Measurements from ENCODE around the gene TJP1.

TJP1 gene

DNA sequence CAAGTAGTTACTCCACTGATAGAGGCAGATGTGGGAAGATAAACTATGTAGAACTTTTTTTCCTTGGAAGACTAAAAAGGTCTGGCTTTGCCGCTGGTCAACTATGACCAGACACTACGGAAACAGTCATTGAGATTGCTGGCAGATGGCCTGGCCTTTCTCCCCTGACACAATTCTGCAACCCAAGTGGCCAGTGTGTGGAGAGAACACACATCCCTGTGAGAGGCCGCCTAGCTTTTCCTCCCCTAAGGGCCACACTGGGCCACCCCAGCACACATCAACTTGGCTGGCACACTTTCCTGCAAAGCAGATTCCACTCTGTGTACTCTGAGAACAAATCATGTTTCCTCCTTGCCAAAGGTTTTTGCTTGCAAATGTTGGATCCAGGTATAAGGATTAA is 10.4 kb upstream of the TJP1 start:
- TF ChIP-seq FOXP2 (optimal IDR thresholded peaks at IDR 0.05; ENCODE audit: borderline replicate concordance, extremely low read depth, extremely low read length, insufficient read depth): no peak
- TF ChIP-seq, protein P1, sequence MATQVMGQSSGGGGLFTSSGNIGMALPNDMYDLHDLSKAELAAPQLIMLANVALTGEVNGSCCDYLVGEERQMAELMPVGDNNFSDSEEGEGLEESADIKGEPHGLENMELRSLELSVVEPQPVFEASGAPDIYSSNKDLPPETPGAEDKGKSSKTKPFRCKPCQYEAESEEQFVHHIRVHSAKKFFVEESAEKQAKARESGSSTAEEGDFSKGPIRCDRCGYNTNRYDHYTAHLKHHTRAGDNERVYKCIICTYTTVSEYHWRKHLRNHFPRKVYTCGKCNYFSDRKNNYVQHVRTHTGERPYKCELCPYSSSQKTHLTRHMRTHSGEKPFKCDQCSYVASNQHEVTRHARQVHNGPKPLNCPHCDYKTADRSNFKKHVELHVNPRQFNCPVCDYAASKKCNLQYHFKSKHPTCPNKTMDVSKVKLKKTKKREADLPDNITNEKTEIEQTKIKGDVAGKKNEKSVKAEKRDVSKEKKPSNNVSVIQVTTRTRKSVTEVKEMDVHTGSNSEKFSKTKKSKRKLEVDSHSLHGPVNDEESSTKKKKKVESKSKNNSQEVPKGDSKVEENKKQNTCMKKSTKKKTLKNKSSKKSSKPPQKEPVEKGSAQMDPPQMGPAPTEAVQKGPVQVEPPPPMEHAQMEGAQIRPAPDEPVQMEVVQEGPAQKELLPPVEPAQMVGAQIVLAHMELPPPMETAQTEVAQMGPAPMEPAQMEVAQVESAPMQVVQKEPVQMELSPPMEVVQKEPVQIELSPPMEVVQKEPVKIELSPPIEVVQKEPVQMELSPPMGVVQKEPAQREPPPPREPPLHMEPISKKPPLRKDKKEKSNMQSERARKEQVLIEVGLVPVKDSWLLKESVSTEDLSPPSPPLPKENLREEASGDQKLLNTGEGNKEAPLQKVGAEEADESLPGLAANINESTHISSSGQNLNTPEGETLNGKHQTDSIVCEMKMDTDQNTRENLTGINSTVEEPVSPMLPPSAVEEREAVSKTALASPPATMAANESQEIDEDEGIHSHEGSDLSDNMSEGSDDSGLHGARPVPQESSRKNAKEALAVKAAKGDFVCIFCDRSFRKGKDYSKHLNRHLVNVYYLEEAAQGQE (IDR thresholded peaks at IDR 0.05; ENCODE audit: insufficient read depth in 1 of 2, low read depth in 2 of 2, low read length in 2 of 2): no peak
- no peak for TF ChIP-seq POLR2AphosphoS5 (IDR thresholded peaks at IDR 0.05; ENCODE audit: low read depth, low read length)
- no peak for TF ChIP-seq TAF1 (IDR thresholded peaks at IDR 0.05; ENCODE audit: borderline replicate concordance, insufficient read depth, low read length)
- no peak for TF ChIP-seq SIN3A (IDR thresholded peaks at IDR 0.05; ENCODE audit: borderline replicate concordance, insufficient read depth, low read length)

DNA sequence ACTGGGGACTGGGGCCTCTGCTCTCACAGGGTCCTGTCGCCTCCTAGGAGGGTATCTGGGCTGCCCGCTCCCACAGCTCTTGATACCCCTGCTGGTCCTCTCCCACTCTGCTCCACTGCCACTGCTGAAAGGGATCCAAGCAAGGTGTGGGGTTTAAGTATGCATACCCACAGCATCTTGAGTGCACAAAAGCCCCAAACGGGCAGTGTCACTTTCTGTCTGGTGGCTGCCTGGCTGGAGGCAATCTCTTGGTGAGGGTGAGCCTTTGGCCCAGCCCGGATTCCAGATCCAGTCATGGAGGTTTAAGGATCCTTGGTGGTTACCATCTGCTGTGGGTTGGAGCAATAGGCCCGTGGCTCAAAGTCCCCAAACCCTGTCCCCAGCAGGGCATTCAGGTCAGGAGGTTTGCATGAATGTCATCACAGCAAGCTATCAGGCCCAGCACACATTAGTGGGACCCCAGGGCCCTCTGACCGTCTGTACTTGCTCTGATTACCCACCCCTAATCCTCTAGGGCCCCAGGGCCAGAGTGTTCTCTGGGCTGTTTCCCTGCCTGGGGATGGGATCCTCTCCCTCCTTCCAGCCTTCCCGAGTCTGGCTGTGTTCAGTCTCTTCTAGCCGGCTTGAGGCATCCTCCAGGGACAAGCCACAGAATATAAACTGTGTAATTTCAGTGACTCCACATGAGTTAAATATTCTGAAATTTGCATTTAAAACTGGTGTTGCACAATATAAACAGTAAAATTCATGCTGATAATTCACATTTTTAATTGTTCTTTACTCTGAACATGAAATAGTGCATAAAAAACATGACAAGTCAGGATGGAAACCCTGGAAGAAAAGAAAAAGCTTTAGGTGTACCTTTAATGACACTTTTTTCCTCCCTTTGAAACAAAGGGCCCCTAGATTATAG is 4.9 kb upstream of the TJP1 start:
- TF ChIP-seq FOXP2 (optimal IDR thresholded peaks at IDR 0.05; ENCODE audit: borderline replicate concordance, extremely low read depth, extremely low read length, insufficient read depth): no peak
- no peak for TF ChIP-seq TAF1 (IDR thresholded peaks at IDR 0.05; ENCODE audit: borderline replicate concordance, insufficient read depth, low read length)
- TF ChIP-seq POLR2AphosphoS5 (IDR thresholded peaks at IDR 0.05; ENCODE audit: low read depth, low read length): no peak

GRCh38 chr15:29825227-29825626 is 3.0 kb upstream of the TJP1 start:
- TF ChIP-seq FOXP2 (optimal IDR thresholded peaks at IDR 0.05; ENCODE audit: borderline replicate concordance, extremely low read depth, extremely low read length, insufficient read depth) (no peak), SIN3A (IDR thresholded peaks at IDR 0.05; ENCODE audit: borderline replicate concordance, insufficient read depth, low read length) (no peak), TAF1 (IDR thresholded peaks at IDR 0.05; ENCODE audit: borderline replicate concordance, insufficient read depth, low read length) (no peak), POLR2AphosphoS5 (IDR thresholded peaks at IDR 0.05; ENCODE audit: low read depth, low read length) (no peak)
- TF ChIP-seq, protein P1 (IDR thresholded peaks at IDR 0.05; ENCODE audit: insufficient read depth in 1 of 2, low read depth in 2 of 2, low read length in 2 of 2): no peak

DNA sequence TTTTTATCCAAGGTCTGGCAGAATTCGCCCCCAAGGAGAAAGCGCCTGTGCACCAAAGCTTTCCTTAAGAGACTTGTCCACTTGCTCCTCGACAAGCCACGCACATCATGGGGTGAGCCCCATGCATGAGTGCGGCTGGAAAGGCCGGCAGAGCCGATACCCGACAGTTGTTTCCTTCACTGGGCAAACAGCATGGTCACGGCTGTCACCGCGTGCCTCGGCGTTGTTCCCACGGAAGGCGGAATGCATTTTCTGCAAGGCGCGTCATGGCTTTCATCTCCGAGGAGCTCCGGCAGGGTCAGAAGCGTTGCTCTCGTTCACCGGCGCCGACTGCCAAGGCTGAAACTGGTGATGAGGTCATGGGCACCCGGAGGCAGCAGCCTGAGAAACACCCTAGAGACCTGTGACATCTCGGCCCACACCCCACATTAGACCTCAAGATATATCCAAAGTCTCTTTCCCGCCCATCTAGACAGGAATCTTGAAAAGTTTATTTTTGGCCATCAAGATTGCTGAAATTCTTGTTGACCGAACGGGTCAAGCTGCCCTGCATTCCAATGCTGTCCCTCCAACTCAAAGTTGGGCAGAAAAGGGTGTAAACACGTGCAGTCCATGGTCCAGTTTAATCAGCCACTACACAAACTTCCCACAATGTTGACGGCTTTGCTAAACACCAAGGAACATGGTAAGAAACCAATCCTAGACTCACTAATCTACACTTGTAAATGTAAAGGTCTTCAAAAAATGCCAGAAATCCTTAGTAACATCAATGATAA is 604 bp upstream of the TJP1 start:
- TF ChIP-seq FOXP2 (optimal IDR thresholded peaks at IDR 0.05; ENCODE audit: borderline replicate concordance, extremely low read depth, extremely low read length, insufficient read depth) (no peak), TAF1 (IDR thresholded peaks at IDR 0.05; ENCODE audit: borderline replicate concordance, insufficient read depth, low read length) (no peak), SIN3A (IDR thresholded peaks at IDR 0.05; ENCODE audit: borderline replicate concordance, insufficient read depth, low read length) (no peak), POLR2AphosphoS5 (IDR thresholded peaks at IDR 0.05; ENCODE audit: low read depth, low read length) (no peak)

DNA sequence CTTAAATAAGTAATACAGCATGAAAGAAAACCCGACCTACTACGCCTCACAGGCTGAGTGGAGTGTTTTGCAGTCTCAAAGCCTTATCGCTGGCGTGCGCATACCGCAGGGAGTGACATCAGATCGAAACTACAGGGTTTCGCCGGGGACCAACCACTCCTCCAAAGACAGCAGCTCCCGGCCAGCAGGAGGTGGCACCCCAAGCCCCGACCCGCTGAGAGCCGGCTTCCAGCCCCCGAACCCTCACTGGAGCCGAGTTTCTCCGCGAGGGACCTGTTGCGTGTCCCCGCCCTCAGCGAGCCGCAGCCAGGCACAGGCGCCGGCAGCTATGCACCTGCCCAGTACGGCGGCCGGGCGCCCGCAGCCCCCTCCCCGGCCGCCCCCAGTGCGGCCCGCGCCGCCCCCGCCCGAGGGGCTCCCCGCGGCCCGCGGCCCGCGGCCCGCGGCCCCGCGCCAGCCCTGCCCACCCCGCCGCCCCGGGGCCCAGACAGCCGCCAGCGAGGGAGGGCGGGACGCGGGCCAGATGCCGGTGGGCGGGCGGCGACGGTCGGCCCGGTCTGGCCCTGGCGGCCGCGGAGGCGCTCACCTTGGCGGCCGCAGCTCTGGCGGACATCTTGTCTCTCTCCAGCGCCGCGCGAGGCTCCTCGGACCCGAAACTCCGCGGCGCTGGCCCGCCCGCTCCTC is 710 bp downstream of the TJP1 start:
- TF ChIP-seq FOXP2 (optimal IDR thresholded peaks at IDR 0.05; ENCODE audit: borderline replicate concordance, extremely low read depth, extremely low read length, insufficient read depth): no peak
- TF ChIP-seq SIN3A (IDR thresholded peaks at IDR 0.05; ENCODE audit: borderline replicate concordance, insufficient read depth, low read length): peak; percentile 15; the same call in 1 of the 2 replicates
- TF ChIP-seq, protein P1 (IDR thresholded peaks at IDR 0.05; ENCODE audit: insufficient read depth in 1 of 2, low read depth in 2 of 2, low read length in 2 of 2): no peak

Data from PFSK-1 (cell line).